ENCODE results near the gene KLHDC8A.
"Not testable (repeated sequence)": the region's sequence is repeated elsewhere in the genome, so short reads cannot be mapped to it uniquely, and the experiment has no call there.

The KLHDC8A gene

GRCh38 chr1:205376739-205377138 lies 20.0 kb upstream of the KLHDC8A start:
- Mint-ChIP-seq H3K27me3 (peaks cover 18% of the 10 kb centered on the region), H3K4me3 (no peak overlapping the region), H3K27ac (no peak overlapping the region), H3K36me3 (ENCODE audit: low read depth) (no peaks in the 10 kb centered on the region), H3K9me3 (no peaks in the 10 kb centered on the region), H3K4me1 (peaks cover 14% of the 10 kb centered on the region)
- DNase-seq (no peak), ATAC-seq (no peak)

- peaks cover 18% of the 10 kb centered on the region for H3K27me3 Mint-ChIP-seq
- H3K4me1 Mint-ChIP-seq: peaks cover 14% of the 10 kb centered on the region
- no peaks in the 10 kb centered on the region for H3K9me3 Mint-ChIP-seq
- H3K36me3 Mint-ChIP-seq (ENCODE audit: low read depth): no peaks in the 10 kb centered on the region
- DNase-seq: no peak
- H3K4me3 Mint-ChIP-seq: no peak overlapping the region
- no peak for ATAC-seq
- no peak overlapping the region for H3K27ac Mint-ChIP-seq
Measured at GRCh38 chr1:205375835-205376545, 19.3 kb upstream of the KLHDC8A start.

- peaks cover 14% of the 10 kb centered on the region for H3K4me1 Mint-ChIP-seq
- no peak overlapping the region for H3K27ac Mint-ChIP-seq
- no peaks in the 10 kb centered on the region for H3K9me3 Mint-ChIP-seq
- ATAC-seq (no peak), DNase-seq (no peak)
- no peak overlapping the region for H3K4me3 Mint-ChIP-seq
- peaks cover 18% of the 10 kb centered on the region for H3K27me3 Mint-ChIP-seq
- no peaks in the 10 kb centered on the region for H3K36me3 Mint-ChIP-seq (ENCODE audit: low read depth)
Measured at GRCh38 chr1:205374210-205375078, 17.7 kb upstream of the KLHDC8A start.

- H3K9me3 Mint-ChIP-seq: no peaks in the 10 kb centered on the region
- DNase-seq (no peak), ATAC-seq (no peak)
- no peak overlapping the region for H3K4me3 Mint-ChIP-seq
- H3K36me3 Mint-ChIP-seq (ENCODE audit: low read depth): no peaks in the 10 kb centered on the region
- peaks cover 14% of the 10 kb centered on the region for H3K27me3 Mint-ChIP-seq
- peaks cover 14% of the 10 kb centered on the region for H3K4me1 Mint-ChIP-seq
- H3K27ac Mint-ChIP-seq: no peak overlapping the region
Measured at GRCh38 chr1:205373798-205374175, 17.1 kb upstream of the KLHDC8A start.

GRCh38 chr1:205373022-205373797 lies 16.5 kb upstream of the KLHDC8A start:
- Mint-ChIP-seq H3K36me3 (ENCODE audit: low read depth) (no peaks in the 10 kb centered on the region), H3K9me3 (no peaks in the 10 kb centered on the region), H3K4me3 (no peak overlapping the region), H3K4me1 (peaks cover 14% of the 10 kb centered on the region), H3K27ac (no peak overlapping the region), H3K27me3 (peaks cover 13% of the 10 kb centered on the region)
- no peak for ATAC-seq
- DNase-seq: no peak

- Mint-ChIP-seq H3K4me3 (no peak overlapping the region), H3K9me3 (no peaks in the 10 kb centered on the region), H3K36me3 (ENCODE audit: low read depth) (no peaks in the 10 kb centered on the region), H3K4me1 (peaks cover 14% of the 10 kb centered on the region), H3K27ac (no peak overlapping the region), H3K27me3 (peaks cover 16% of the 10 kb centered on the region)
- ATAC-seq: no peak
- DNase-seq: no peak
Measured at GRCh38 chr1:205371871-205372660, 15.3 kb upstream of the KLHDC8A start.

- DNase-seq (no peak), ATAC-seq (no peak)
- Mint-ChIP-seq H3K4me3 (no peak overlapping the region), H3K27ac (no peak overlapping the region), H3K27me3 (peaks cover 10% of the 10 kb centered on the region), H3K36me3 (ENCODE audit: low read depth) (no peaks in the 10 kb centered on the region), H3K4me1 (peaks cover 14% of the 10 kb centered on the region), H3K9me3 (no peaks in the 10 kb centered on the region)
Measured at GRCh38 chr1:205370780-205371179, 14.1 kb upstream of the KLHDC8A start.

- no peaks in the 10 kb centered on the region for H3K36me3 Mint-ChIP-seq (ENCODE audit: low read depth)
- no peak overlapping the region for H3K4me3 Mint-ChIP-seq
- peaks cover 13% of the 10 kb centered on the region for H3K4me1 Mint-ChIP-seq
- H3K9me3 Mint-ChIP-seq: no peaks in the 10 kb centered on the region
- ATAC-seq (no peak), DNase-seq (no peak)
- peaks cover 10% of the 10 kb centered on the region for H3K27me3 Mint-ChIP-seq
- H3K27ac Mint-ChIP-seq: no peak overlapping the region
Measured at GRCh38 chr1:205369701-205370123, 13.0 kb upstream of the KLHDC8A start.

GRCh38 chr1:205368478-205368877 lies 11.8 kb upstream of the KLHDC8A start:
- Mint-ChIP-seq H3K4me1 (peaks cover 2% of the 10 kb centered on the region), H3K36me3 (ENCODE audit: low read depth) (no peaks in the 10 kb centered on the region), H3K4me3 (no peak overlapping the region), H3K27me3 (peaks cover 9% of the 10 kb centered on the region), H3K9me3 (no peaks in the 10 kb centered on the region), H3K27ac (no peak overlapping the region)
- ATAC-seq (no peak), DNase-seq (no peak)

- Mint-ChIP-seq H3K9me3 (no peaks in the 10 kb centered on the region), H3K27ac (no peak overlapping the region), H3K36me3 (ENCODE audit: low read depth) (no peaks in the 10 kb centered on the region), H3K4me3 (no peak overlapping the region), H3K27me3 (peaks cover 4% of the 10 kb centered on the region), H3K4me1 (no peaks in the 10 kb centered on the region)
- ATAC-seq: no peak
- DNase-seq: no peak
Measured at GRCh38 chr1:205365945-205366463, 9.3 kb upstream of the KLHDC8A start.

GRCh38 chr1:205365086-205365485 lies 8.4 kb upstream of the KLHDC8A start:
- H3K27ac Mint-ChIP-seq; H3K36me3 Mint-ChIP-seq (ENCODE audit: low read depth); H3K4me1 Mint-ChIP-seq; H3K9me3 Mint-ChIP-seq; DNase-seq; H3K4me3 Mint-ChIP-seq; ATAC-seq; H3K27me3 Mint-ChIP-seq: not testable (repeated sequence)

- Mint-ChIP-seq H3K9me3 (no peaks in the 10 kb centered on the region), H3K36me3 (ENCODE audit: low read depth) (no peaks in the 10 kb centered on the region), H3K4me1 (no peaks in the 10 kb centered on the region), H3K27me3 (peaks cover 8% of the 10 kb centered on the region), H3K4me3 (no peak overlapping the region), H3K27ac (no peak overlapping the region)
- no peak for DNase-seq
- no peak for ATAC-seq
Measured at GRCh38 chr1:205360891-205361290, 4.2 kb upstream of the KLHDC8A start.

GRCh38 chr1:205359771-205360565 lies 3.2 kb upstream of the KLHDC8A start:
- H3K4me1 Mint-ChIP-seq: no peaks in the 10 kb centered on the region
- H3K27me3 Mint-ChIP-seq: peaks cover 10% of the 10 kb centered on the region
- ATAC-seq: no peak

More at GRCh38 chr1:205359771-205360565, 3.2 kb upstream of the KLHDC8A start:
- Mint-ChIP-seq H3K27ac (no peak overlapping the region), H3K4me3 (no peak overlapping the region), H3K36me3 (ENCODE audit: low read depth) (no peaks in the 10 kb centered on the region), H3K9me3 (no peaks in the 10 kb centered on the region)
- no peak for DNase-seq
